Stimulated activated naive CD4-positive, alpha-beta T cell treated with Interleukin-2 at 50 U/mL for 16 hours (primary cell): ENCODE data around the gene EXPH5.
"Not testable (repeated sequence)": the region's sequence is repeated elsewhere in the genome, so short reads cannot be mapped to it uniquely, and the experiment has no call there.

ENCODE experiments used
- DNase-seq: peaks from one replicate; lab custom pipeline; 2025; lab: John Stamatoyannopoulos, UW

EXPH5 gene

DNA sequence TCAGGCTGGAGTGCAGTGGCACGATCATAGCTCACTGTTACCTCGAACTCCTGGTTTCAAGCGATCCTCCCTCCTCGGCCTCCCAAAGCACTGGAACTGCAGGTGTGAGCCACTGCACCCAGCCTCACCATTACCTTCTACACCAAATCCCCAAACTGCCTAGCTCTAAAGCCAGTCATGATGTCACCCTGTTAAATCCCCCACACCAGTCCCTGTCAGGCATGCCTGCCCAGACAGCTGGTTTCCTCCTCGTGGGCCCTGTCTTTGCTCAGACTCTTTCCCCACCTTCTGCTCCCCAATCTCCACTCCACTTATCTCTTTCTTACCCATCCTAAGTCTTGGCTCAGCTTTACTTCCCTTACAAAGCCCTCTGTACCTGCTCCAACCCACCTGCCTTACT is 12.5 kb upstream of the EXPH5 start:
- no peak for DNase-seq

- DNase-seq: not testable (repeated sequence)
These were observed 9.2 kb upstream of the EXPH5 start for GRCh38 chr11:108602818-108603217.

GRCh38 chr11:108601150-108601549 is 7.6 kb upstream of the EXPH5 start:
- DNase-seq: no peak

GRCh38 chr11:108599978-108600377 is 6.4 kb upstream of the EXPH5 start:
- DNase-seq: no peak

DNA sequence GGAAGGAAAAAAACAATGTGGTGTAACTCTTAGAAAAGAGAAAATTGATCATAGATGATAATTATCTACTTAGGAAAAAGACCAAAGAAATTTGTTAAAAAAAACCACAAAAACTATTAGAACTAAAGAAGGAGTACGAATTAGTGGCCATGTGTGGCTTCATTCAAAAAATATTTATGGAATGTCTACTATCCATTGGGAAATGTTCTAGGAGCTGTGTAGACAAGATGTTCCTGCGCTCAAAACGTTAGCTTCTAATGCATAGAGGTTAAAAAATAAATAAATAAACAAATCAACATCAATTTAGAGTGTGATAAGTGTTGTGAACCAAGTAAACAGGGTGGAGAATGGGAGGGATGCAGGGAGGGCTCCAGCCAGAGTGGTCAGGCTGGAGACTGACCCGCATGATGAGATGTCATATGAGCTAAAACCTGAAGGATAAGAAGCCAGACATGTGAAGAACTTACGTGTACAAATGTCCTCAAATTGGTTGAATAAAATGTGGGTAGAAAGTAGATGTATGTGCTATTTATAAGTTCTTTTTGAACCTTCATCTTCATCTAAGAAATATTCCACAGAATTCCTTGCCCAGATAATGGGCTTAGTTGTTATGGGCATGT is 4.3 kb upstream of the EXPH5 start:
- DNase-seq: no peak

DNA sequence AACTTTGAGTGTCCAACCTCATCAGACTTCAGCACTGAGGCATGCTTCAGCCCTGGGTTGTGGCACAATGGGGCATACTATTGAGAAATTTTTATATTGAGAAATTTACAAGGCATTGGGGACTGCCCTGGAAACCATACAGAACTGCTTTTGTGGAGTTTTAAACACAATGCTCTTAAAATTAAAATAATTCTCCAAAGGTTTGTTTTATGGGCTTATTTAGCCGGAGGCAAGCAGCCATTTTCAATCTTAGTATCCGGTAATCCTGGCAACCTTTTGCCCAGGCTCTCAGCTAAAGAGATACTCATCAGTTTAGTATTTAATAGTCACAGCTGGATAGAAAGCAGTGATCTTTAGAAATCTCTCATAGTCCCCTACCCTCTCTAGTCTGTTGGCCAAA is 3.1 kb upstream of the EXPH5 start:
- no peak for DNase-seq

DNA sequence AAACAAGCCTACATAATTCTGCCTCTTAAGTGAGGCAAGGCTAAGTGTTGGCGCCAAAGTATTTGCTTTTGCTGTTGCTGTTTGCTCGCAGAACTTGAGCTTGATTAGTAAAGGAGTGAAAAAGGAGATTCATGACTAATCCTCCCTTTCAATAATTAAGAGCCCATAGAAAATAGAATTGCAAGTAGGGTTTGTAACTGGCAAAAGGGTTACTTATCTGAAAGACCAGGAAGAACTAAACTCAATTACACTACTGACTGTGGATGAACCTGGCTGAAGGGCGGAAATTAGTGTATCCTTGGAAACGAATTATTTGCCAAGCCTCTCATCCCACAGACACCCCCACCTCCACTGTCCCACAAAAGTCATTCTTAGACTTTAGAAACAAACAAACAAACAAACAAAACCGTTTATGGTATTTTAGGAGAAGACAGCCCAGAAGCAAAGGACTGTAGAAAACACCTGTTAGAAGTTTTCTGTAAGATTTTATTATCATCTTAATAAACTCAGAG is 411 bp upstream of the EXPH5 start:
- DNase-seq: no peak

DNA sequence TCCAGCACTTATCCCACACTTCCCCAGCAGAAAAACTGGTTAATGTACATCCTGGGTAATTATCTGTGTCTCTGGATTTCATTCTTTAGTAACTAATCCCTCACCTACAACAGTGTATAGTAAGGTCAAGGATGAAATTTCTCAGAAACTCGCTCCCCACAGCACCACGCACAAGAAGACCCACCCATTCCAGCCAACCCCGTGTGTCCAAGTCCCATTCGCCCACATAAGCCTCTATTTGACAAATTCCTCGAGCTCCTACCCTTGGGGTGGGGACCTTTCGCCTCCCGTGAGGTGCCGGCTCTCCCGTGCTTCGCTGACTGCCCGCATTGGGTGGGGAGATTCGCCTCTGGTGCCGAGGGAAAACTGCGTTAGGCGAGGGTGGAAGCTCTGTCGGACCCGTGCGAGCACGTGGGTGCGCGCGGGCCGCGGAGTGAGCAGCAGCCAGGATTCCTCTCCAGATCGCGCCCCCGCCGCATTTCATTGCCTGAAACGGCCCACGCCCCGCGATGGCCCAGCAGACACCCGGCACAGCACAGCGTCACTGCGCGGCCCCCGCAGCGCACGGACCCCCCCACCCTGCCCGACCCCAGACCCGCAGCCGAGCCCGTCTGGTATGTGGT is 866 bp downstream of the EXPH5 start:
- DNase-seq: peak; percentile 35

GRCh38 chr11:108591893-108592292 is 1.7 kb downstream of the EXPH5 start:
- no peak for DNase-seq

DNA sequence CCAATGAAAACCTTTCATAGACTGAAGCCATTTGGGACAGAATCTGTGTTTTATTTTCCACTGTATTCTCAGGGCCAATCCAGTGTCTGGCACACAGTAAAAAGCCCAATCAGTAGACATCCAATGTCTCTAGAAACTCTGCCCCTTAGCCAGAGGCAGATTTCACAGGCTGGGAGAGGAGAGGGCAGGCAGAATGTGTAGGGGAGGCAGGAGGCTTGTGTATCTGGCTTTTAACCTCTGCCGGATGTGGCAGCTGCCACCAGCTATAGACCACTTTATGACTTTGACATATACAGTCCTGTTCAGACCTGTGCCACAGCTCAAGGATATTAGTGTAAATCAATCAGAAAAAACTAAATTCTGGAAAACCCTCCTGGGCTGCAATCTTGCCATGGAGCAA is 4.4 kb downstream of the EXPH5 start:
- no peak for DNase-seq

- no peak for DNase-seq
These were observed 5.3 kb downstream of the EXPH5 start for GRCh38 chr11:108588287-108588686.

- no peak for DNase-seq
These were observed 6.5 kb downstream of the EXPH5 start for GRCh38 chr11:108587109-108587508.

DNA sequence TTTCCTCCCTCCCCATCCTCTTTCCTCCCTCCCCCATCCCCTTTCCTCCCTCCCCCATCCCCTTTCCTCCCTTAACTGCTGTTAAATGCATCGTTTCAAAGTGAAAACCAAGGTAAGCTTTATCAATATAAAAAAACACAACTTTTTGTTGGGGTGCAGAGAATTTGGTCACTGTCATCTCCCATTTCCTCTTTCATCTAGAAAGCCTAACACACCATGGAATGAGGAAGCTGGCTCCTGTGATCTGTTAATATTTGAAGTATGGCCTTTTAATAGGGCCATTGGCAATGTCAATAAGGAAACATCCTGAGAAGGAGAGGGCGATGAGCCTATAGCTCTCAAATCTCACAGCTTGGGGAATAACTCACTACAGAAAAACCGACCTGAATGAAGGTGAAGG is 7.0 kb downstream of the EXPH5 start:
- no peak for DNase-seq

DNA sequence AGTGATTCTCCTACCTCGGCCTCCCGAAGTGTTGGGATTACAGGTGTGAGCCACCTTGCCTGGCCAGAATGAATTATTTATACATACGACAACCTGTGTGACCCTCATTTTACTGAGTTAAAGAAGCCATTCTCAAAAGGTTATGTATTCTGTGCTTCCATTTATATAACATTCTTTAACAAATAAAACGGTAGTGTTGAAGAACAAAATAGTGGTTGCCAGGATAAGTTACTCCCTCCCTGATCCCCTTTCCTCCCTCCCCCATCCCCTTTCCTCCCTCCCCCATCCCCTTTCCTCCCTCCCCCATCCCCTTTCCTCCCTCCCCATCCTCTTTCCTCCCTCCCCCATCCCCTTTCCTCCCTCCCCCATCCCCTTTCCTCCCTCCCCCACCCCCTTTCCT is 7.4 kb downstream of the EXPH5 start:
- DNase-seq: not testable (repeated sequence)

DNA sequence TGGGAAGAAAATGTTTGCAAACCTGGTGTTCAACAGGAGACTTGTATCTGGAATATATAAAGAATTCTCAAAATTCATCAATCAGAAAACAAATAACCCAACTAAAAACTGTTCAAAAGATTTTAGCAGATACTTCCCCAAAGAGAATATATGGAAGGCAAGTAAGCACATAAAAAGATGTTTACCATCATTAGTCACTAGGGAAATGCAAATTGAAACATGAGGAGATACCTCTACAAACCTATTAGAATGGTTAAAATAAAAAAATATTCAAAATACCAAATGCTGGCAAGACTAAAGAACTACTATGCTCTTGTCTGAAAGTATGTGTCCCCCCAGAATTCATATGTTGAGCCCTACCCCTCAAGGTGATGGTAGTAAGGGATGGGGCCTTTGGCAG is 8.6 kb downstream of the EXPH5 start:
- no peak for DNase-seq

GRCh38 chr11:108580645-108581044 is 12.9 kb downstream of the EXPH5 start:
- DNase-seq: no peak

GRCh38 chr11:108580043-108580442 is 13.5 kb downstream of the EXPH5 start:
- DNase-seq: no peak

GRCh38 chr11:108576523-108576922 is 17.0 kb downstream of the EXPH5 start:
- DNase-seq: no peak

DNA sequence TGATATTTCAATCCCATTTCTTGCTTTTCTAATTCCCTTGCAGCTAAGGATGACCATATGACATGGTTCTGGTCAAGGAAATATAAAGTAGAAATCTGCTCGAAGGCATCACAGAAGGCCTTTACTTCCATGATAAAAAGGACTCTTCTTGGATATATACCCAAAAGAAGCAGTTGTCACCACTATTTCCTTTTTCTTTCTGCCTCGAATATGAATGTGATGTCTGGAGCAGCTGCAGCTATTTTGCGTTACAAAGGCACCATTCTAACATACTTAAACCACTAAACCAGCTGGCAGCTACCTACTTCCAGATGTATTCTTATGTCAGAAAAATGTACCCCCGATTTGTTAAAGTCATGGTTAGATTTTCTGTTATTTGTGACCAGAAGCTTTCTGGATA is 18.9 kb downstream of the EXPH5 start:
- DNase-seq: no peak

DNA sequence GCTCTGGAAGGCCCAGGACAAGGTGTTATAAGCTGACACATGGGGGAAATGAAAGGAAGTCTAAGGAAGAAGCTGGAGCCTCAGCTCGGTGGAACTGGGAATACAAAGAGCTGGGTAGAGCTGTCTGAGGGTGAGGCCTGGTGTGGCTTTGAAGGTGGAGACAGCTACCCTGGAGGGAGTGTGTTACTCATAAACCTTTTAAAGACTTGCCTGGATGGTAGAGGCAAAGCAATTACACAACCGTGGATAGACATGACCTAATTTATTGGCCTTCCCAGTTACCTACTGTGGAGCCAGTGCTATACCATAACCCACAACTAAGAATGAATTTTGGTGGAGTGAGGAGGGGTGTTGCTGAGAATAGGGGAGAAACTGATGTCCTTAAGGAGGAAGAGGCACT is 22.6 kb downstream of the EXPH5 start:
- DNase-seq: no peak

- no peak for DNase-seq
These were observed 23.7 kb downstream of the EXPH5 start for GRCh38 chr11:108569896-108570295.

GRCh38 chr11:108568195-108568858 is 25.2 kb downstream of the EXPH5 start:
- DNase-seq: no peak

- no peak for DNase-seq
These were observed 27.9 kb downstream of the EXPH5 start for GRCh38 chr11:108565653-108566052.
